HG02798 (cell line): ENCODE measurements around the gene ABCB9.
A peak's percentile ranks its signal among the peaks of the same experiment; 100 is the strongest.
"Not testable (repeated sequence)": the region's sequence is repeated elsewhere in the genome, so short reads cannot be mapped to it uniquely, and the experiment has no call there.

Experiments
- ATAC-seq: cut with Tn5 transposase; IDR thresholded peaks from one replicate; pipeline ENCODE4 v1.9.1; 2021; ENCODE audit warnings: mild to moderate bottlenecking; ENCODE audit not compliant: unreplicated experiment, poor library complexity

The ABCB9 gene

GRCh38 chr12:122944605-122945592 is 21.4 kb downstream of the ABCB9 start:
- no peak for ATAC-seq

- no peak for ATAC-seq
Measured at GRCh38 chr12:122943196-122943595, 23.1 kb downstream of the ABCB9 start.

GRCh38 chr12:122942637-122943036 is 23.6 kb downstream of the ABCB9 start:
- ATAC-seq: no peak

- not testable (repeated sequence) for ATAC-seq
Measured at GRCh38 chr12:122941351-122941750, 24.9 kb downstream of the ABCB9 start.

- ATAC-seq: no peak
Measured at GRCh38 chr12:122939125-122939524, 27.1 kb downstream of the ABCB9 start.

- ATAC-seq: no peak
Measured at GRCh38 chr12:122937622-122938091, 28.6 kb downstream of the ABCB9 start.

GRCh38 chr12:122935318-122935717 is 30.9 kb downstream of the ABCB9 start:
- ATAC-seq: no peak

- peak; percentile 58 for ATAC-seq
Measured at GRCh38 chr12:122934722-122935121, 31.5 kb downstream of the ABCB9 start.

GRCh38 chr12:122932207-122932606 is 34.1 kb downstream of the ABCB9 start:
- ATAC-seq: no peak

GRCh38 chr12:122929812-122930211 is 36.5 kb downstream of the ABCB9 start:
- ATAC-seq: no peak

GRCh38 chr12:122929148-122929538 is 37.1 kb downstream of the ABCB9 start:
- ATAC-seq: no peak

- no peak for ATAC-seq
Measured at GRCh38 chr12:122928404-122929147, 37.7 kb downstream of the ABCB9 start.

GRCh38 chr12:122927756-122928403 is 38.4 kb downstream of the ABCB9 start:
- ATAC-seq: no peak

GRCh38 chr12:122921917-122922316 is 44.3 kb downstream of the ABCB9 start:
- no peak for ATAC-seq

- no peak for ATAC-seq
Measured at GRCh38 chr12:122920687-122921086, 45.6 kb downstream of the ABCB9 start.

GRCh38 chr12:122918827-122919226 is 47.4 kb downstream of the ABCB9 start:
- ATAC-seq: no peak

GRCh38 chr12:122917507-122918121 is 48.6 kb downstream of the ABCB9 start:
- no peak for ATAC-seq

- no peak for ATAC-seq
Measured at GRCh38 chr12:122909442-122910288, 56.6 kb downstream of the ABCB9 start.

GRCh38 chr12:122908915-122909314 is 57.3 kb downstream of the ABCB9 start:
- no peak for ATAC-seq
